ENCODE measurements around the gene HUS1B.
"Not testable (repeated sequence)": the region's sequence is repeated elsewhere in the genome, so short reads cannot be mapped to it uniquely, and the experiment has no call there.

The HUS1B gene

DNA sequence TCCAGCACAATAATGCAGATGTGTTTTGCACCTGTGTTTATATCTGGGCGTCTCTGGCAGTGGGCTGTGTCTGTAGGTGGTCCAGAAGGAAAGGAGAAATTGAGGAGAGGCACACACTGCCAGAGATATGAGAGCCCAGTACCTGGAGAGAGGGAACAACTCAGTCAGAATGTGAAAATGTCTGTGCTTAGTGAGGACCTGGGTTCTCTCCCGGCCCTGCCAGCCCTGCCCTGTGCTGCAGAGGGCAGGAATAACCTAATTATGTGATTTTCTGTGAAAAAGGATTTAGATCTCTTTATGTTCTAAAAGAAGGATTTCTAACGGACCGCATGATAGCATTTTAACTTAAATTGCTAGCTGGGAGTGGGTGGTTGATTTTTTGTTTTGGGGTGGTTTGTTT is 44.3 kb upstream of the HUS1B start:
- Histone ChIP-seq H2AFZ (ENCODE audit: low read length) (no peak overlapping the region), H3K9ac (ENCODE audit: low read length) (no peak overlapping the region), H3K4me2 (ENCODE audit: low read depth, low read length) (no peak overlapping the region), H3K27ac (ENCODE audit: low read length) (no peak overlapping the region), H3K36me3 (replicated peaks; ENCODE audit: insufficient read depth, low read length) (no peaks in the 10 kb centered on the region), H4K20me1 (ENCODE audit: insufficient read depth, low read length) (no peaks in the 10 kb centered on the region), H3K9me2 (replicated peaks; ENCODE audit: insufficient read depth, low read length) (no peaks in the 10 kb centered on the region), H3K4me1 (ENCODE audit: low read length) (no peaks in the 10 kb centered on the region), H3K79me2 (ENCODE audit: low read length) (no peaks in the 10 kb centered on the region), H3F3A (ENCODE audit: insufficient read depth, low read length) (no peaks in the 10 kb centered on the region), H3K27me3 (replicated peaks; ENCODE audit: insufficient read depth, low read length) (no peaks in the 10 kb centered on the region), H3K9me3 (replicated peaks; ENCODE audit: insufficient read depth, low read length) (no peaks in the 10 kb centered on the region), H3K4me3 (ENCODE audit: low read length) (no peak overlapping the region)
- no peak for TF ChIP-seq EZH2phosphoT487 (IDR thresholded peaks at IDR 0.05; ENCODE audit: low read length)
- no peak for TF ChIP-seq EZH2 (optimal IDR thresholded peaks at IDR 0.05; ENCODE audit: low read depth, low read length)
- TF ChIP-seq, protein P1, sequence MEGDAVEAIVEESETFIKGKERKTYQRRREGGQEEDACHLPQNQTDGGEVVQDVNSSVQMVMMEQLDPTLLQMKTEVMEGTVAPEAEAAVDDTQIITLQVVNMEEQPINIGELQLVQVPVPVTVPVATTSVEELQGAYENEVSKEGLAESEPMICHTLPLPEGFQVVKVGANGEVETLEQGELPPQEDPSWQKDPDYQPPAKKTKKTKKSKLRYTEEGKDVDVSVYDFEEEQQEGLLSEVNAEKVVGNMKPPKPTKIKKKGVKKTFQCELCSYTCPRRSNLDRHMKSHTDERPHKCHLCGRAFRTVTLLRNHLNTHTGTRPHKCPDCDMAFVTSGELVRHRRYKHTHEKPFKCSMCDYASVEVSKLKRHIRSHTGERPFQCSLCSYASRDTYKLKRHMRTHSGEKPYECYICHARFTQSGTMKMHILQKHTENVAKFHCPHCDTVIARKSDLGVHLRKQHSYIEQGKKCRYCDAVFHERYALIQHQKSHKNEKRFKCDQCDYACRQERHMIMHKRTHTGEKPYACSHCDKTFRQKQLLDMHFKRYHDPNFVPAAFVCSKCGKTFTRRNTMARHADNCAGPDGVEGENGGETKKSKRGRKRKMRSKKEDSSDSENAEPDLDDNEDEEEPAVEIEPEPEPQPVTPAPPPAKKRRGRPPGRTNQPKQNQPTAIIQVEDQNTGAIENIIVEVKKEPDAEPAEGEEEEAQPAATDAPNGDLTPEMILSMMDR (IDR thresholded peaks at IDR 0.05; ENCODE audit: low read length) = no peak
- DNase-seq = no peak

DNA sequence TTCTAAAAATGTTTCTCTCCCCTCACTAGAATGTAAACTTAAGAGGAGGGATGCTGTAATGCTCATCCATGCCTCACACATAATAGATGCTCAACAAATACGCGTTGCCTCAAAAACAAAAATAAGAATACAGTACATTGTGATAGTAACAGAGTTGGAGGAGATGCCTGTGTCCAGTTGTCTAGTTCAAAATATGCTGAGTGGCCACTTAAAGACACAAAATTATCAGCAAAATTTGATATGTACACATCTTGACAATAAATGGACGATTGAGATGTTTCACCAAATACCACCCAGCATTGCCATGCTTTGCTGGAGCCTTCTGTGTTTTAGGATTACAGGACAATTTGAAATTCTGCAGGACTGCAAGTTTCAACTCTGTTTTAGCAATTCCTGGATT is 43.6 kb upstream of the HUS1B start:
- no peak overlapping the region for H3K27ac ChIP-seq (ENCODE audit: low read length)
- H3K9me2 ChIP-seq (replicated peaks; ENCODE audit: insufficient read depth, low read length) = no peaks in the 10 kb centered on the region
- no peak overlapping the region for H2AFZ ChIP-seq (ENCODE audit: low read length)
- TF ChIP-seq EZH2 (optimal IDR thresholded peaks at IDR 0.05; ENCODE audit: low read depth, low read length) = no peak
- no peak for TF ChIP-seq EZH2phosphoT487 (IDR thresholded peaks at IDR 0.05; ENCODE audit: low read length)
- TF ChIP-seq, protein P1 (IDR thresholded peaks at IDR 0.05; ENCODE audit: low read length) = no peak
- H3K9me3 ChIP-seq (replicated peaks; ENCODE audit: insufficient read depth, low read length) = no peaks in the 10 kb centered on the region
- H4K20me1 ChIP-seq (ENCODE audit: insufficient read depth, low read length) = no peaks in the 10 kb centered on the region
- no peaks in the 10 kb centered on the region for H3K36me3 ChIP-seq (replicated peaks; ENCODE audit: insufficient read depth, low read length)
- no peak overlapping the region for H3K4me3 ChIP-seq (ENCODE audit: low read length)
- no peaks in the 10 kb centered on the region for H3F3A ChIP-seq (ENCODE audit: insufficient read depth, low read length)
- H3K4me2 ChIP-seq (ENCODE audit: low read depth, low read length) = no peak overlapping the region
- DNase-seq = no peak
- no peaks in the 10 kb centered on the region for H3K4me1 ChIP-seq (ENCODE audit: low read length)
- H3K9ac ChIP-seq (ENCODE audit: low read length) = no peak overlapping the region
- no peaks in the 10 kb centered on the region for H3K79me2 ChIP-seq (ENCODE audit: low read length)
- no peaks in the 10 kb centered on the region for H3K27me3 ChIP-seq (replicated peaks; ENCODE audit: insufficient read depth, low read length)

DNA sequence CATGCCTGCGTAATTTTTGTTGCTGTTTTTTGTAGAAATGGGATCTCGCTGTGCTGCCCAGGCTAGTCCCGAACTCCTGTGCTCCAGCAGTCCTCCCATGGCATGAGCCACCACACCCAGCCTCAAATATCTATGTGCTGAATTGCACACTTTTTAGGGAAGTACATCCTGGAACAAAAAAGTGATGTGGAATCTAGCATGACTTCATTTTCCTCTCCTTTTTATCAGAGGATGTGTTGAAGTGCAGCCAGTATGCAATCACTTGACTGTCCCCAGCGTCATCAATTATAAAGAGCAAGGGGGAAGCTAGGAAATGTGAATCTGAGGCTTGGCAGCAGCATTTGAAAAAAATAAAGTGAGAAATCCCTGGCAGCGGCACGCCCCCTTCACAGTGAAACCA is 42.4 kb upstream of the HUS1B start:
- no peak overlapping the region for H3K4me3 ChIP-seq (ENCODE audit: low read length)
- no peaks in the 10 kb centered on the region for H3K4me1 ChIP-seq (ENCODE audit: low read length)
- no peak overlapping the region for H3K4me2 ChIP-seq (ENCODE audit: low read depth, low read length)
- no peaks in the 10 kb centered on the region for H4K20me1 ChIP-seq (ENCODE audit: insufficient read depth, low read length)
- H3K27ac ChIP-seq (ENCODE audit: low read length) = no peak overlapping the region
- no peaks in the 10 kb centered on the region for H3K27me3 ChIP-seq (replicated peaks; ENCODE audit: insufficient read depth, low read length)
- no peaks in the 10 kb centered on the region for H3K9me3 ChIP-seq (replicated peaks; ENCODE audit: insufficient read depth, low read length)
- no peak overlapping the region for H3K9ac ChIP-seq (ENCODE audit: low read length)
- no peak for DNase-seq
- H3F3A ChIP-seq (ENCODE audit: insufficient read depth, low read length) = no peaks in the 10 kb centered on the region
- H3K79me2 ChIP-seq (ENCODE audit: low read length) = no peaks in the 10 kb centered on the region
- H2AFZ ChIP-seq (ENCODE audit: low read length) = no peak overlapping the region
- H3K36me3 ChIP-seq (replicated peaks; ENCODE audit: insufficient read depth, low read length) = no peaks in the 10 kb centered on the region
- TF ChIP-seq EZH2 (optimal IDR thresholded peaks at IDR 0.05; ENCODE audit: low read depth, low read length) (no peak), EZH2phosphoT487 (IDR thresholded peaks at IDR 0.05; ENCODE audit: low read length) (no peak)
- TF ChIP-seq, protein P1 (IDR thresholded peaks at IDR 0.05; ENCODE audit: low read length) = no peak
- H3K9me2 ChIP-seq (replicated peaks; ENCODE audit: insufficient read depth, low read length) = no peaks in the 10 kb centered on the region

DNA sequence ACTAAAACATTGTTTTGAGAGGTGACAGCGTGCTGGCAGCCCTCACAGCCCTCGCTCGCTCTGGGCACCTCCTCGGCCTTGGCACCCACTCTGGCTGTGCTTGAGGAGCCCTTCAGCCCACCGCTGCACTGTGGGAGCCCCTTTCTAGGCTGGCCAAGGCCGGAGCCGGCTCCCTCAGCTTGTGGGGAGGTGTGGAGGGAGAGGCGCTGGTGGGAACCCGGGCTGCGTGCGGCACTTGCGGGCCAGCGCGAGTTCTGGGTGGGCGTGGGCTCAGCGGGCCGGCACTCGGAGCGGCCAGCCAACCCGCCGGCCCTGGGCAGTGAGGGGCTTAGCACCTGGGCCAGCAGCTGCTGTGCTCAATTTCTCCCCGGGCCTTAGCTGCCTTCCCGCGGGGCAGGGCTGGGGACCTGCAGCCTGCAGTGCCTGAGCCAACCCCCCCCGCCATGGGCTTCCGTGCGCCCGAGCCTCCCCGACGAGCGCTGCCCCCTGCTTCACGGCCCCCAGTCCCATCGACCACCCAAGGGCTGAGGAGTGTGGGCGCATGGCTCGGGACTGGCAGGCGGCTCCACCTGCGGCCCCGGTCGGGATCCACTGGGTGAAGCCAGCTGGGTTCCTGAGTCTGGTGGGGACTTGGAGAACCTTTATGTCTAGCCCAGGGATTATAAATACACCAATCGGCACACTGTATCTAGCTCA is 37.7 kb upstream of the HUS1B start:
- not testable (repeated sequence) for H3K9ac ChIP-seq (ENCODE audit: low read length); H3K36me3 ChIP-seq (replicated peaks; ENCODE audit: insufficient read depth, low read length); H3K9me2 ChIP-seq (replicated peaks; ENCODE audit: insufficient read depth, low read length); H3K27me3 ChIP-seq (replicated peaks; ENCODE audit: insufficient read depth, low read length); DNase-seq; H3K9me3 ChIP-seq (replicated peaks; ENCODE audit: insufficient read depth, low read length); H2AFZ ChIP-seq (ENCODE audit: low read length); H3K4me2 ChIP-seq (ENCODE audit: low read depth, low read length); H4K20me1 ChIP-seq (ENCODE audit: insufficient read depth, low read length); H3K4me1 ChIP-seq (ENCODE audit: low read length); H3K27ac ChIP-seq (ENCODE audit: low read length); H3K4me3 ChIP-seq (ENCODE audit: low read length); H3F3A ChIP-seq (ENCODE audit: insufficient read depth, low read length)
- peaks cover 24% of the 10 kb centered on the region for H3K79me2 ChIP-seq (ENCODE audit: low read length)
